ENCODE measurements around the gene SH3RF1. TPM values are rescaled to one million over a fixed set of nuclear protein-coding genes. Genes with fewer than 3 reads are reported as not detected.
"Not testable (repeated sequence)": the region's sequence is repeated elsewhere in the genome, so short reads cannot be mapped to it uniquely, and the experiment has no call there.

The SH3RF1 gene
- total and polyA plus RNA-seq, 4 donors: 7.6 to 31.8 (median 18.1) TPM

DNA sequence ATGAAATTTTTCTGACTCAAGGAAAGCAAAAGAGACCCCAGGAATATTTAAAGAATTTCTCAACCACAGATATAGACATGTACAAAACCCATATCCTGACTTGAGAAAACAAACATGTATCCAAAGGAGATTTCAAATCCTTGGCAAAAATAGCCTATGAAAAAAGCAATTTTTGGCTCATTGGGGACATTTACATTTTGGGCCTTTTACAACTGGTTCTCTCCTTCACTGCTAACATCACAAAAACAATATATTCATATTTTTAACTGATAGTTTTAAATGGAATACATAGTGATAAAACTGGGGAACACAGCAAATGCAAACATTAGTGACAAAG is 65.0 kb downstream of the SH3RF1 start:
- Histone ChIP-seq H3K36me3 (ENCODE audit: control insufficient read depth in 1 of 2, insufficient read depth in 2 of 2, low read length in 1 of 2) (no peaks in the 10 kb centered on the region), H3K9me3 (ENCODE audit: control insufficient read depth, low read length) (no peaks in the 10 kb centered on the region), H3K4me3 (ENCODE audit: low read length in 2 of 2) (no peak overlapping the region), H3K27ac (ENCODE audit: low read depth in 1 of 2, low read length in 2 of 2) (no peak overlapping the region), H3K27me3 (ENCODE audit: control insufficient read depth in 1 of 2, insufficient read depth in 2 of 2, low read length in 1 of 2) (no peaks in the 10 kb centered on the region), H3K4me1 (ENCODE audit: control insufficient read depth in 1 of 2, insufficient read depth in 2 of 2, low read length in 2 of 2) (peaks cover 3% of the 10 kb centered on the region in 2 donors)
- DNase-seq: no peak
- intact Hi-C loops (cut with DNase I): no loop called here
- no peak for ATAC-seq (ENCODE audit: low FRiP score)

DNA sequence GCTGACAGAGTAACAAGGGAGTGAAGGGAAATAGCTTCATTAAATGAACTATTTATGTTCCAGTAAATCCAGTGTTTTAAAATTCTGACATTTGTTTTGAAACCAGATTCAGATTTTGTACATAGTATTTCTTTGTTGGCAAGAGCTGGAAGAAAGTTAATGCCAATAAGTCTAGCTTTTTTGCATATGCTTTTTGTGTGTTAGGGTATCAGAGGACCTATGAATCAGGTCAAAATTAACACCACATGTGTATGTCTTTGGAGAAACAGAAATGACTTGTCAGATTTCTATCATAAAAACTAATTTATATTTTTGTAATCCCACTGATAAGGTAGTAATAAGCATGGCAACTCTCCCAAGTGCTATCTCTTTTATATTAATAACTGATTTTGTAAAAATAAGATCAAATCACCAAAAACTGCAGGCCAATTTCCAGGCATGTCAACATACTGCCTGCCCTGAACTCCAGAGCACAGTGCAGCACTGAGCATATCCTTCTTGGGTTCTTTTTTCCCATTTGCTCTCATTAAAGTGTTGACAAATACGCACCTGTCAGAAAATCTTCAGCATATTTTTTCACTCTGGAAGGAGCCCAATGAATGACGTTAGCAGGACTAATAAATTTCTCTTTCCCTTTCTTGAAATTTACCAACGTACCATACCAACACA is 65.5 kb downstream of the SH3RF1 start:
- Histone ChIP-seq H3K4me3 (ENCODE audit: low read length in 2 of 2) (no peak overlapping the region), H3K36me3 (ENCODE audit: control insufficient read depth in 1 of 2, insufficient read depth in 2 of 2, low read length in 1 of 2) (no peaks in the 10 kb centered on the region), H3K27ac (ENCODE audit: low read depth in 1 of 2, low read length in 2 of 2) (no peak overlapping the region), H3K9me3 (ENCODE audit: control insufficient read depth, low read length) (no peaks in the 10 kb centered on the region), H3K27me3 (ENCODE audit: control insufficient read depth in 1 of 2, insufficient read depth in 2 of 2, low read length in 1 of 2) (no peaks in the 10 kb centered on the region), H3K4me1 (ENCODE audit: control insufficient read depth in 1 of 2, insufficient read depth in 2 of 2, low read length in 2 of 2) (peaks cover 3% of the 10 kb centered on the region in 2 donors)
- DNase-seq: no peak
- intact Hi-C loops (cut with DNase I): no loop called here
- ATAC-seq (ENCODE audit: low FRiP score): no peak
- 27 to 28% methylated on average over 3 of the region's 3 CpGs for WGBS, 2 donors

DNA sequence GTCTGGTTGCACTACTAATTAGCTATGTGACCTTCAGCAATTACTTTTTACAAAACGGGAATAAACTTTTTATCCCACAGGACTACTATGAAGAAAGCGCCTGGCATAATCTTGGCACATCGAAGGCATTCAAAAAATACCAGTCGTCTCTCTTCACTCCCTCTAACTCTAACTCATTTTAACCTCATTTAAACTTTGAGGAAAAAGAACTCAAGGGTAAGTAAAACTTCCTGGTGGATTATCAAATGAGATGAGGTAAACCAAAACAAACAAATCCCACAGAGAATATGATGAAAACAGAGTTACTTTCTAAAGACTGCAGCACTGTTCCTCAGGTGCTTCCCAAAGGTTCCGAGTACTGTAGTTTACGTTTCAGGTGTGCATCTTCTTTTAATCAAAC is 66.9 kb downstream of the SH3RF1 start:
- H3K36me3 ChIP-seq (ENCODE audit: control insufficient read depth in 1 of 2, insufficient read depth in 2 of 2, low read length in 1 of 2): no peaks in the 10 kb centered on the region
- no peaks in the 10 kb centered on the region for H3K27me3 ChIP-seq (ENCODE audit: control insufficient read depth in 1 of 2, insufficient read depth in 2 of 2, low read length in 1 of 2)
- H3K4me3 ChIP-seq (ENCODE audit: low read length in 2 of 2): no peak overlapping the region
- ATAC-seq (ENCODE audit: low FRiP score): no peak
- no peaks in the 10 kb centered on the region for H3K9me3 ChIP-seq (ENCODE audit: control insufficient read depth, low read length)
- no peak overlapping the region for H3K27ac ChIP-seq (ENCODE audit: low read depth in 1 of 2, low read length in 2 of 2)
- H3K4me1 ChIP-seq (ENCODE audit: control insufficient read depth in 1 of 2, insufficient read depth in 2 of 2, low read length in 2 of 2): peaks cover 3% of the 10 kb centered on the region in 2 donors
- WGBS, 2 donors: 25 to 27% methylated on average over 6 of the region's 6 CpGs
- intact Hi-C loops (cut with DNase I): no loop called here
- DNase-seq: no peak

DNA sequence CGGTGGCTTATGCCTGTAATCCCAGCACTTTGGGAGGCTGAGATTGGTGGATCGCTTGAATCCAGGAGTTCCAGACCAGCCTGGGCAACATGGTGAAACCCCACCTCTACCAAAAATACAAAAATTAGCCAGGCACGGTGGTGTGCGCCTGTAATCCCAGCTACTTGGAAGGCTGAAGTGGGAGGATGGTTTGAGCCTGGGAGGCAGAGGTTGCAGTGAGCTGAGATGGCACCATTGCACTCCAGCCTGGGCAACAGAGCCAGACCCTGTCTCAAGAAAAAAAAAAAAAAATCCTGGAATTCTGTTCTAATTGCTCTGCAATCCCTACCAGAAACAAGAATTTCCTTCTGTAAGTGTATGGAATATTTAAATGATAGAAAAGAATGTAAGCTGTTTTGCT is 67.5 kb downstream of the SH3RF1 start:
- 75 to 80% methylated on average over 4 of the region's 4 CpGs for WGBS, 2 donors
- intact Hi-C loops (cut with DNase I); DNase-seq; H3K4me3 ChIP-seq (ENCODE audit: low read length in 2 of 2); H3K4me1 ChIP-seq (ENCODE audit: control insufficient read depth in 1 of 2, insufficient read depth in 2 of 2, low read length in 2 of 2); H3K27ac ChIP-seq (ENCODE audit: low read depth in 1 of 2, low read length in 2 of 2); H3K36me3 ChIP-seq (ENCODE audit: control insufficient read depth in 1 of 2, insufficient read depth in 2 of 2, low read length in 1 of 2); H3K27me3 ChIP-seq (ENCODE audit: control insufficient read depth in 1 of 2, insufficient read depth in 2 of 2, low read length in 1 of 2); H3K9me3 ChIP-seq (ENCODE audit: control insufficient read depth, low read length); ATAC-seq (ENCODE audit: low FRiP score): not testable (repeated sequence)

DNA sequence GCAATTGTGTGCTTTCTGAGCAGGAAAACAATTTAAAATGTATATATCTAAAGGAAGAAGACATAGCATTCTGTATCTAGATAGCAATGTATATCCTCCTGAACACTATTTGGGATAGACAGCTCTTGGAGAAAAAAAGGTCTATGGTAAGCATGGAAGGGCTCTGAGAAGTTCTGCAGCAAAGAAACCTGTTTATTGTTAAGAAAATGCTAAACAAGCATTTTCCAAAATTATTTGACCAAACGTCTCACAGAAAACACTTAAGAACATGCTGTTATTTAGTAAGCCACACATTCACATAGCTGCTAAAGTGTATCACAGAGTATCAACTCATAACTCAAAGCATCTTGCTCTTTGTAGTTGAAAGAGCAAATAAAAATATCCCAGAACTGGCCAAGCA is 67.9 kb downstream of the SH3RF1 start:
- ATAC-seq (ENCODE audit: low FRiP score): no peak
- no peak for DNase-seq
- H3K27me3 ChIP-seq (ENCODE audit: control insufficient read depth in 1 of 2, insufficient read depth in 2 of 2, low read length in 1 of 2): no peaks in the 10 kb centered on the region
- no peak overlapping the region for H3K4me3 ChIP-seq (ENCODE audit: low read length in 2 of 2)
- no peaks in the 10 kb centered on the region for H3K36me3 ChIP-seq (ENCODE audit: control insufficient read depth in 1 of 2, insufficient read depth in 2 of 2, low read length in 1 of 2)
- 4 to 7% methylated on average over 1 of the region's 1 CpG for WGBS, 2 donors
- no peaks in the 10 kb centered on the region for H3K9me3 ChIP-seq (ENCODE audit: control insufficient read depth, low read length)
- intact Hi-C loops (cut with DNase I): no loop called here
- no peak overlapping the region for H3K27ac ChIP-seq (ENCODE audit: low read depth in 1 of 2, low read length in 2 of 2)
- H3K4me1 ChIP-seq (ENCODE audit: control insufficient read depth in 1 of 2, insufficient read depth in 2 of 2, low read length in 2 of 2): peaks cover 3% of the 10 kb centered on the region in 2 donors

DNA sequence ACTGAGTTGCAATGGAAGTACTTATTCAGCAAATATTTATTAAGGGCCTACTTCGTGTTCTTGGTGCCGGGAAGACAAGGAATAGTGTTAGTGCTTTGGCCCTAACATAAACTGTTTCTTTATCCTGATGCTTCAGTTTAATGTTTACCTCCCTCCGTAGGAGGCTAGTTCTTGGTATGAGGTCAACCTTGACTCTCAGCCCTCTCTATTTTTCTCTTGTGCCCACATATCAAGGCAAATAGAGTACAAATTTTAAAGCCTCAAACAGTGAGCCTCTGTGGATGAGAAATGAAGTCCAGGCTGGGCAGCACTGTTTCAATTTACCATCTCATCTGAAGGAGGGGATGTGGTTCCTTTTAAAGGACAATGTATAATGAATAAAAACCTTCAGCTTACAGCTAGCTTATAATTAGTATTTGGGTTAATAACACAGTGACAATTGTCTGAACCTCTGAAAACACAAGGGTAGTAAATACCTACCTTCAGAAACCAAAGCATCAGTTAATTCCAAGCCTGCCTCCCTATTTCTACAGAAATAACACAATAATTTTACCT is 68.5 kb downstream of the SH3RF1 start:
- H3K27ac ChIP-seq (ENCODE audit: low read depth in 1 of 2, low read length in 2 of 2): peak overlapping the region; percentile 68 to 76
- ATAC-seq (ENCODE audit: low FRiP score): peak; percentile 59
- no peaks in the 10 kb centered on the region for H3K27me3 ChIP-seq (ENCODE audit: control insufficient read depth in 1 of 2, insufficient read depth in 2 of 2, low read length in 1 of 2)
- H3K4me3 ChIP-seq (ENCODE audit: low read length in 2 of 2): peak overlapping the region in 1 of 2 donors; percentile 26
- peaks cover 3% of the 10 kb centered on the region in 2 donors for H3K4me1 ChIP-seq (ENCODE audit: control insufficient read depth in 1 of 2, insufficient read depth in 2 of 2, low read length in 2 of 2)
- H3K36me3 ChIP-seq (ENCODE audit: control insufficient read depth in 1 of 2, insufficient read depth in 2 of 2, low read length in 1 of 2): no peaks in the 10 kb centered on the region
- WGBS, 2 donors: 1 to 5% methylated on average over 3 of the region's 3 CpGs
- H3K9me3 ChIP-seq (ENCODE audit: control insufficient read depth, low read length): no peaks in the 10 kb centered on the region
- intact Hi-C loops (cut with DNase I): no loop called here
- DNase-seq: no peak

DNA sequence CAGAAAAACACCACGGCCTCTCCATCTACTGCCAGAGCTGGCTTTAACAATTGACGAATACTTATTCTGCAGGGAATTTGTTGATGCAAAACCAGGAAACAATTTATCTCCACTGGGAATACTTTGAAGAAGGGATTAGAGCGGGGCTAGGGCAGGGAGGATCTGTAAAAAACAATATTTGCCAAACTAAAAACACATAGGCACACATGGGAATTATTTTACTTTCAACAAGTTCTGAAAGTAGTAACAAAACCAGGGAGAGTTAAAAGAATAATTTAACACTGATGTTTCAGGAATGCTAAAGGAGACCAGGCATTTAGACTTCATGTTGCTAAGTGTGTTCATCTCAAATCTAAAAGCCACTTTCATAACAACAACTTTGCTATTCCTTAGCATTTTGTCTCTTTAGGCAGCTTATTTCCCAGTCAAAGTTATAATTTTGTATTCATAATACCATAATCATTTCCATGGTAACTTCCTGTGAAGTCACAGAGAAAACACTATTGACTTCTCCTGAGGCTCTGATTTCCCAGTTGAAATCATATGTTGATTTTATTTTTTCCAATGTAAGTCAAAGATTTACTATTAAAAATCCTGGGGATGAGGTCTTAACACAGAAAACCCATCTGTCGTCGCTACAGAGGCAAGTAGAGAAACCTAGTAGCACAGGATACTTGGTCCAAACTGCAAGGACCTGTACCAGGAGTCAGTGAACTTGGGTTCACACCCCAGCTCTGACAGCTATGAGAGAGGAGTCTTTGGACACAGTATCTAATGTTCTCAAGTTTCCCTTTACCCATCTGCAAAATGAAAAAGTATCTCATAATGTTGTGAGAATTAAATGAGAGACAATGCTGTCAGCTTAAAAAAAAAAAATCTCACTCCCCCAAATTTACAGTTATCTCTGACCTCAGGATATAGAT is 69.3 kb downstream of the SH3RF1 start:
- H3K27ac ChIP-seq (ENCODE audit: low read depth in 1 of 2, low read length in 2 of 2): peak overlapping the region; percentile 17 to 76
- DNase-seq: no peak
- intact Hi-C loops (cut with DNase I): no loop called here
- H3K4me3 ChIP-seq (ENCODE audit: low read length in 2 of 2): peak overlapping the region in 1 of 2 donors; percentile 26
- WGBS, 2 donors: 5 to 8% methylated on average over 5 of the region's 5 CpGs
- H3K4me1 ChIP-seq (ENCODE audit: control insufficient read depth in 1 of 2, insufficient read depth in 2 of 2, low read length in 2 of 2): peaks cover 3% of the 10 kb centered on the region in 2 donors
- no peaks in the 10 kb centered on the region for H3K27me3 ChIP-seq (ENCODE audit: control insufficient read depth in 1 of 2, insufficient read depth in 2 of 2, low read length in 1 of 2)
- peak; percentile 57 for ATAC-seq (ENCODE audit: low FRiP score)
- H3K36me3 ChIP-seq (ENCODE audit: control insufficient read depth in 1 of 2, insufficient read depth in 2 of 2, low read length in 1 of 2): no peaks in the 10 kb centered on the region
- no peaks in the 10 kb centered on the region for H3K9me3 ChIP-seq (ENCODE audit: control insufficient read depth, low read length)

DNA sequence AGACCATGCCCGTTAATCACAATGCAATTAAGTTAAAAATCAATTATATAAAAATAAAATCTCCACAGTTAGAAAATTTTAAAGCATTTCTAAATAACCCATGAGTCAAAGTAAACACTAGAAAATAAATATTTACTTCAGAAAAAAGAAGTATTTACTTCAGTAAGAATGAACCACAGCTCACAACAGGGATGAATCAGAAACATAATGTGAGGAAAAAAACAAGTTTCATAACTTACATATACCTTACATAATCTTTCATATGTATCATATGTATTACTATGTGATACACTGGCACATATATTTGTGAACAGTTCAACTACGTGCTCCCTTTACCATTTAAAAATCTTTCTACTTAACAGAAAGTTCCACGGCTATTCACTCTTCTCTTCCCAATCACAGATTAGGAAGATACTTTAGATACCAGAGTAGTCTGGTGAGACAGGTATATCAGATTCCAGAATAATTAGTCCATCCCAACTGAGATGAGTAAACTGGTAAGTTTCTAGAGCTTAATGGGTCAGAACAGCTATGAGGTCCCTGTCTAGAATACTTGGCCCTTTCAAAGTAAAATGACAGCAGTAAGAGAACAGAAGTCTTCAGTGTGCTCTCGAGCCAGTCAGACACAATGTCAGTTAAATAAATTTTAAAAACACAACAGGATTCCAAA is 70.3 kb downstream of the SH3RF1 start:
- intact Hi-C loops (cut with DNase I): no loop called here
- H3K4me3 ChIP-seq (ENCODE audit: low read length in 2 of 2): no peak overlapping the region
- no peaks in the 10 kb centered on the region for H3K36me3 ChIP-seq (ENCODE audit: control insufficient read depth in 1 of 2, insufficient read depth in 2 of 2, low read length in 1 of 2)
- H3K4me1 ChIP-seq (ENCODE audit: control insufficient read depth in 1 of 2, insufficient read depth in 2 of 2, low read length in 2 of 2): peaks cover 3% of the 10 kb centered on the region in 2 donors
- H3K27me3 ChIP-seq (ENCODE audit: control insufficient read depth in 1 of 2, insufficient read depth in 2 of 2, low read length in 1 of 2): no peaks in the 10 kb centered on the region
- DNase-seq: no peak
- 70 to 74% methylated on average over 4 of the region's 4 CpGs for WGBS, 2 donors
- ATAC-seq (ENCODE audit: low FRiP score): no peak
- no peak overlapping the region for H3K27ac ChIP-seq (ENCODE audit: low read depth in 1 of 2, low read length in 2 of 2)
- H3K9me3 ChIP-seq (ENCODE audit: control insufficient read depth, low read length): no peaks in the 10 kb centered on the region
